ENCODE results near the gene MRGPRE.

- no peak for TF ChIP-seq CTCF (IDR thresholded peaks at IDR 0.05; ENCODE audit: insufficient read depth, low read length)
- TF ChIP-seq REST (IDR thresholded peaks at IDR 0.05; ENCODE audit: insufficient replicate concordance, low read depth) = no peak
- TF ChIP-seq POLR2AphosphoS5 (IDR thresholded peaks at IDR 0.05; ENCODE audit: low read depth) = no peak
- TF ChIP-seq GABPA (IDR thresholded peaks at IDR 0.05; ENCODE audit: low read depth) = no peak
These were observed 25.9 kb downstream of the MRGPRE start for GRCh38 chr11:3206156-3206921.
